Stomach (tissue), 4 donors: Measurements from ENCODE around the gene RASAL2.

Experiments
- CTCF ChIP-seq, 7 experiments: fragments of 450-650 bp in 4 of 7; fragments of 200-600 bp in 3 of 7; sonication (generic) in 3 of 7; IDR thresholded peaks; one replicate each; pipeline ENCODE4 v1.5.1; 2016 to 2019; ENCODE audit warnings: antibody characterized with exemption in 7 of 7, control low read depth in 2 of 7, mild to moderate bottlenecking in 1 of 7
- EP300 ChIP-seq: sonication (generic); formaldehyde crosslinking; IDR thresholded peaks from one replicate; pipeline ENCODE4 v1.6.1; 2017; ENCODE audit warnings: antibody characterized with exemption

- no peak for TF ChIP-seq EP300
- TF ChIP-seq CTCF (IDR thresholded peaks at IDR 0.05) = no peak
Measured at GRCh38 chr1:178528953-178529335, 435.0 kb downstream of the RASAL2 start.
